Ovary (tissue), 3 donors: Measurements from ENCODE around the gene LRIT2.

Experiments used
- EP300 ChIP-seq: sonication (generic); formaldehyde crosslinking; IDR thresholded peaks from one replicate; pipeline ENCODE4 v1.6.1; 2017; ENCODE audit warnings: antibody characterized with exemption
- POLR2A ChIP-seq: fragments of 450-650 bp; IDR thresholded peaks from one replicate; pipeline ENCODE4 v1.6.1; 2017; ENCODE audit warnings: antibody characterized with exemption, mild to moderate bottlenecking, moderate library complexity
- TF ChIP-seq, protein P1 (sequence below), 3 donors: fragments of 450-650 bp in 2 of 3; fragments of 200-600 bp in 1 of 3; IDR thresholded peaks; one replicate each; pipeline versions ENCODE4 v1.5.1 to v1.8.0; 2016 to 2022; ENCODE audit warnings: antibody characterized with exemption in 3 of 3, mild to moderate bottlenecking in 1 of 3
- donor health status: DM: no; HTN: no; CAD: no.

DNA sequence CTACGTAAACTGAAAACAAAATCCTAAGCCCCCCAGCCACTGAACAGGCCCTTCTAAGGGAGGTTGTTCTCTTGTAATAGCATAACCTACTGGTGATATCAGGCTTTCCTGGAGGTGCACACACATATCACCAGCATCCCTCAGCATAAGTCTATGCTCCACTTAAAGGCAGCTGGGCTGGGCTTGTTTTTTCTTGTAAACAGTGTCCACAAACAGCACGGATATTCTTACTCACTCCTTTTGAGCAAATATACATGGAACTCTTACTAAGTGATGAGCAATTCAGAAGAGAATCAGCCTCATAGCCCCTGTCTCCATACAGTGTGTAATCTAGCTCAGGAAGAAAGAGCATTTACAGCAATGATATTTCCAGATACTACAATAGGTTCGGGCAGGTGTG, 13.6 kb upstream of the LRIT2 start:
- TF ChIP-seq, protein P1, sequence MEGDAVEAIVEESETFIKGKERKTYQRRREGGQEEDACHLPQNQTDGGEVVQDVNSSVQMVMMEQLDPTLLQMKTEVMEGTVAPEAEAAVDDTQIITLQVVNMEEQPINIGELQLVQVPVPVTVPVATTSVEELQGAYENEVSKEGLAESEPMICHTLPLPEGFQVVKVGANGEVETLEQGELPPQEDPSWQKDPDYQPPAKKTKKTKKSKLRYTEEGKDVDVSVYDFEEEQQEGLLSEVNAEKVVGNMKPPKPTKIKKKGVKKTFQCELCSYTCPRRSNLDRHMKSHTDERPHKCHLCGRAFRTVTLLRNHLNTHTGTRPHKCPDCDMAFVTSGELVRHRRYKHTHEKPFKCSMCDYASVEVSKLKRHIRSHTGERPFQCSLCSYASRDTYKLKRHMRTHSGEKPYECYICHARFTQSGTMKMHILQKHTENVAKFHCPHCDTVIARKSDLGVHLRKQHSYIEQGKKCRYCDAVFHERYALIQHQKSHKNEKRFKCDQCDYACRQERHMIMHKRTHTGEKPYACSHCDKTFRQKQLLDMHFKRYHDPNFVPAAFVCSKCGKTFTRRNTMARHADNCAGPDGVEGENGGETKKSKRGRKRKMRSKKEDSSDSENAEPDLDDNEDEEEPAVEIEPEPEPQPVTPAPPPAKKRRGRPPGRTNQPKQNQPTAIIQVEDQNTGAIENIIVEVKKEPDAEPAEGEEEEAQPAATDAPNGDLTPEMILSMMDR (IDR thresholded peaks at IDR 0.05) = no peak
- TF ChIP-seq EP300 = no peak
- no peak for TF ChIP-seq POLR2A
